ENCODE results near the gene SLC25A42.
"Not testable (repeated sequence)": the region's sequence is repeated elsewhere in the genome, so short reads cannot be mapped to it uniquely, and the experiment has no call there.

SLC25A42 gene

GRCh38 chr19:19023376-19023775 lies 40.4 kb upstream of the SLC25A42 start:
- peaks cover 29% of the 10 kb centered on the region for H3K79me1 ChIP-seq (replicated peaks; ENCODE audit: low read length, poor library complexity, severe bottlenecking)
- not testable (repeated sequence) for H3K4me3 ChIP-seq (ENCODE audit: insufficient read depth in 1 of 2, low read depth in 1 of 2, low read length in 2 of 2); H4K91ac ChIP-seq (ENCODE audit: low read length); H4K8ac ChIP-seq (ENCODE audit: low read length); H3K9me3 ChIP-seq (ENCODE audit: control insufficient read depth, low read length); H2BK12ac ChIP-seq (ENCODE audit: low read length in 2 of 2); H3K4me2 ChIP-seq (ENCODE audit: low read length, poor library complexity, severe bottlenecking); H2BK15ac ChIP-seq (ENCODE audit: low read depth, poor library complexity, severe bottlenecking); H2BK5ac ChIP-seq (ENCODE audit: low read depth, low read length, poor library complexity, severe bottlenecking); H3K27me3 ChIP-seq (ENCODE audit: control insufficient read depth in 1 of 2, insufficient read depth in 1 of 2, low read length in 2 of 2); DNase-seq; H3K9ac ChIP-seq (ENCODE audit: low read length); H3K27ac ChIP-seq (ENCODE audit: low read length, poor library complexity, severe bottlenecking); H2AFZ ChIP-seq (ENCODE audit: low read depth, low read length); H3K23ac ChIP-seq (ENCODE audit: low read length in 2 of 2); H2BK120ac ChIP-seq (ENCODE audit: low read depth, low read length); H2AK5ac ChIP-seq (ENCODE audit: low read length, severe bottlenecking); H3K4me1 ChIP-seq (ENCODE audit: control insufficient read depth, insufficient read depth, low read depth, low read length); H3K4ac ChIP-seq (ENCODE audit: low read depth in 1 of 2, low read length in 2 of 2); H3K14ac ChIP-seq (ENCODE audit: low read length in 2 of 2); H3K18ac ChIP-seq (ENCODE audit: low read depth in 1 of 2, low read length in 2 of 2)
- H3K36me3 ChIP-seq (ENCODE audit: control insufficient read depth in 1 of 2, insufficient read depth in 2 of 2, low read depth in 1 of 2, low read length in 2 of 2), result peaks cover 57 to 71% of the 10 kb centered on the region in 2 experiments
- WGBS, result 100% methylated on average over 1 of the region's 1 CpG

- no peak overlapping the region for H3K4me3 ChIP-seq (ENCODE audit: insufficient read depth in 1 of 2, low read depth in 1 of 2, low read length in 2 of 2)
- no peak overlapping the region for H4K91ac ChIP-seq (ENCODE audit: low read length)
- no peak overlapping the region for H3K27ac ChIP-seq (ENCODE audit: low read length, poor library complexity, severe bottlenecking)
- H3K4me1 ChIP-seq (ENCODE audit: control insufficient read depth, insufficient read depth, low read depth, low read length), result peaks cover 3% of the 10 kb centered on the region
- H3K27me3 ChIP-seq (ENCODE audit: control insufficient read depth in 1 of 2, insufficient read depth in 1 of 2, low read length in 2 of 2), result no peaks in the 10 kb centered on the region
- H3K4ac ChIP-seq (ENCODE audit: low read depth in 1 of 2, low read length in 2 of 2), result no peak overlapping the region
- DNase-seq, result no peak
- no peaks in the 10 kb centered on the region for H3K9me3 ChIP-seq (ENCODE audit: control insufficient read depth, low read length)
- H2AFZ ChIP-seq (ENCODE audit: low read depth, low read length), result no peak overlapping the region
- no peak overlapping the region for H2AK5ac ChIP-seq (ENCODE audit: low read length, severe bottlenecking)
- no peak overlapping the region for H2BK5ac ChIP-seq (ENCODE audit: low read depth, low read length, poor library complexity, severe bottlenecking)
- no peak overlapping the region for H2BK15ac ChIP-seq (ENCODE audit: low read depth, poor library complexity, severe bottlenecking)
- peaks cover 28% of the 10 kb centered on the region for H3K79me1 ChIP-seq (replicated peaks; ENCODE audit: low read length, poor library complexity, severe bottlenecking)
- no peak overlapping the region for H2BK120ac ChIP-seq (ENCODE audit: low read depth, low read length)
- no peak overlapping the region for H3K9ac ChIP-seq (ENCODE audit: low read length)
- no peak overlapping the region for H3K18ac ChIP-seq (ENCODE audit: low read depth in 1 of 2, low read length in 2 of 2)
- H3K23ac ChIP-seq (ENCODE audit: low read length in 2 of 2), result no peak overlapping the region
- H3K14ac ChIP-seq (ENCODE audit: low read length in 2 of 2), result no peak overlapping the region
- no peak overlapping the region for H2BK12ac ChIP-seq (ENCODE audit: low read length in 2 of 2)
- no peak overlapping the region for H4K8ac ChIP-seq (ENCODE audit: low read length)
- H3K4me2 ChIP-seq (ENCODE audit: low read length, poor library complexity, severe bottlenecking), result no peak overlapping the region
- peaks cover 73 to 79% of the 10 kb centered on the region in 2 experiments for H3K36me3 ChIP-seq (ENCODE audit: control insufficient read depth in 1 of 2, insufficient read depth in 2 of 2, low read depth in 1 of 2, low read length in 2 of 2)
- 96% methylated on average over 11 of the region's 11 CpGs for WGBS
Observed at GRCh38 chr19:19025861-19026260, 37.9 kb upstream of the SLC25A42 start.

- Histone ChIP-seq H3K79me1 (replicated peaks; ENCODE audit: low read length, poor library complexity, severe bottlenecking) (peaks cover 28% of the 10 kb centered on the region), H3K23ac (ENCODE audit: low read length in 2 of 2) (no peak overlapping the region), H3K36me3 (ENCODE audit: control insufficient read depth in 1 of 2, insufficient read depth in 2 of 2, low read depth in 1 of 2, low read length in 2 of 2) (peaks cover 75 to 82% of the 10 kb centered on the region in 2 experiments), H3K9me3 (ENCODE audit: control insufficient read depth, low read length) (no peaks in the 10 kb centered on the region), H3K18ac (ENCODE audit: low read depth in 1 of 2, low read length in 2 of 2) (no peak overlapping the region), H4K8ac (ENCODE audit: low read length) (no peak overlapping the region), H2AFZ (ENCODE audit: low read depth, low read length) (no peak overlapping the region), H3K4me2 (ENCODE audit: low read length, poor library complexity, severe bottlenecking) (no peak overlapping the region), H2BK15ac (ENCODE audit: low read depth, poor library complexity, severe bottlenecking) (no peak overlapping the region), H3K27ac (ENCODE audit: low read length, poor library complexity, severe bottlenecking) (no peak overlapping the region), H3K4ac (ENCODE audit: low read depth in 1 of 2, low read length in 2 of 2) (no peak overlapping the region), H2BK120ac (ENCODE audit: low read depth, low read length) (no peak overlapping the region), H3K27me3 (ENCODE audit: control insufficient read depth in 1 of 2, insufficient read depth in 1 of 2, low read length in 2 of 2) (no peaks in the 10 kb centered on the region), H3K9ac (ENCODE audit: low read length) (peak overlapping the region; percentile 7), H4K91ac (ENCODE audit: low read length) (no peak overlapping the region), H3K14ac (ENCODE audit: low read length in 2 of 2) (no peak overlapping the region), H2BK5ac (ENCODE audit: low read depth, low read length, poor library complexity, severe bottlenecking) (no peak overlapping the region), H3K4me1 (ENCODE audit: control insufficient read depth, insufficient read depth, low read depth, low read length) (peaks cover 3% of the 10 kb centered on the region), H3K4me3 (ENCODE audit: insufficient read depth in 1 of 2, low read depth in 1 of 2, low read length in 2 of 2) (no peak overlapping the region), H2AK5ac (ENCODE audit: low read length, severe bottlenecking) (no peak overlapping the region), H2BK12ac (ENCODE audit: low read length in 2 of 2) (no peak overlapping the region)
- DNase-seq, result no peak
- 91% methylated on average over 10 of the region's 10 CpGs for WGBS
Observed at GRCh38 chr19:19026299-19026971, 37.4 kb upstream of the SLC25A42 start.

- Histone ChIP-seq H2AFZ (ENCODE audit: low read depth, low read length) (no peak overlapping the region), H3K4me3 (ENCODE audit: insufficient read depth in 1 of 2, low read depth in 1 of 2, low read length in 2 of 2) (no peak overlapping the region), H2BK15ac (ENCODE audit: low read depth, poor library complexity, severe bottlenecking) (no peak overlapping the region), H3K27me3 (ENCODE audit: control insufficient read depth in 1 of 2, insufficient read depth in 1 of 2, low read length in 2 of 2) (no peaks in the 10 kb centered on the region), H3K23ac (ENCODE audit: low read length in 2 of 2) (no peak overlapping the region), H3K79me1 (replicated peaks; ENCODE audit: low read length, poor library complexity, severe bottlenecking) (peaks cover 28% of the 10 kb centered on the region), H2BK12ac (ENCODE audit: low read length in 2 of 2) (no peak overlapping the region), H2AK5ac (ENCODE audit: low read length, severe bottlenecking) (no peak overlapping the region), H3K36me3 (ENCODE audit: control insufficient read depth in 1 of 2, insufficient read depth in 2 of 2, low read depth in 1 of 2, low read length in 2 of 2) (peaks cover 74 to 80% of the 10 kb centered on the region in 2 experiments), H3K4me1 (ENCODE audit: control insufficient read depth, insufficient read depth, low read depth, low read length) (peaks cover 4% of the 10 kb centered on the region), H3K18ac (ENCODE audit: low read depth in 1 of 2, low read length in 2 of 2) (no peak overlapping the region), H4K8ac (ENCODE audit: low read length) (no peak overlapping the region), H2BK5ac (ENCODE audit: low read depth, low read length, poor library complexity, severe bottlenecking) (no peak overlapping the region), H3K9me3 (ENCODE audit: control insufficient read depth, low read length) (no peaks in the 10 kb centered on the region), H3K27ac (ENCODE audit: low read length, poor library complexity, severe bottlenecking) (no peak overlapping the region), H2BK120ac (ENCODE audit: low read depth, low read length) (no peak overlapping the region), H4K91ac (ENCODE audit: low read length) (no peak overlapping the region), H3K4me2 (ENCODE audit: low read length, poor library complexity, severe bottlenecking) (no peak overlapping the region), H3K4ac (ENCODE audit: low read depth in 1 of 2, low read length in 2 of 2) (no peak overlapping the region), H3K14ac (ENCODE audit: low read length in 2 of 2) (no peak overlapping the region), H3K9ac (ENCODE audit: low read length) (peak overlapping the region; percentile 7)
- no peak for DNase-seq
- WGBS, result 99% methylated on average over 4 of the region's 4 CpGs
Observed at GRCh38 chr19:19027228-19027627, 36.6 kb upstream of the SLC25A42 start.

Data from mesenchymal stem cell (in vitro differentiated cells and primary cell).